Measurements from ENCODE around the gene REM2. TPM values are rescaled to one million over a fixed set of nuclear protein-coding genes. Genes with fewer than 3 reads are reported as not detected.

Gene REM2
- total RNA-seq, 1 donor from 2014 or later, result not detected

Other genes with a start within 250 kb of the REM2 start
- not detected for gene OR6J1, start 238.9 kb upstream of the REM2 start, total RNA-seq
- 170 TPM for gene OXA1L, start 116.5 kb upstream of the REM2 start, total RNA-seq
- gene SLC7A7, start 67.8 kb upstream of the REM2 start, total RNA-seq, result 5.8 TPM
- 110 TPM for gene MRPL52, start 53.3 kb upstream of the REM2 start, total RNA-seq
- 26.0 TPM for gene MMP14, start 46.6 kb upstream of the REM2 start, total RNA-seq
- 59.2 TPM for gene LRP10, start 11.5 kb upstream of the REM2 start, total RNA-seq
- 40.3 TPM for gene RBM23, start 35.9 kb downstream of the REM2 start, total RNA-seq
- gene PRMT5, start 46.2 kb downstream of the REM2 start, total RNA-seq, result 48.7 TPM
- gene HAUS4, start 73.9 kb downstream of the REM2 start, total RNA-seq, result 19.5 TPM
- gene AJUBA, start 99.3 kb downstream of the REM2 start, total RNA-seq, result 13.1 TPM
- 5.6 TPM for gene C14orf93, start 126.9 kb downstream of the REM2 start, total RNA-seq
- gene PSMB5, start 151.7 kb downstream of the REM2 start, total RNA-seq, result 134 TPM
- gene PSMB11, start 159.0 kb downstream of the REM2 start, total RNA-seq, result not detected
- 2.5 TPM for gene CDH24, start 174.3 kb downstream of the REM2 start, total RNA-seq
- 73.9 TPM for gene ACIN1, start 211.9 kb downstream of the REM2 start, total RNA-seq
- gene C14orf119, start 212.3 kb downstream of the REM2 start, total RNA-seq, result 22.4 TPM
- not detected for gene CIROP, start 221.8 kb downstream of the REM2 start, total RNA-seq
- not detected for gene CEBPE, start 236.0 kb downstream of the REM2 start, total RNA-seq

Data from Right ventricle myocardium inferior (tissue), 1 donor.